Glomerular visceral epithelial cell (primary cell): ENCODE results near the gene ZNF70.

Source experiments
- DNase-seq: peaks from one replicate; pipeline ENCODE4 v3.0.0-alpha.2; 2016; ENCODE audit errors: extremely low spot score

The ZNF70 gene

GRCh38 chr22:23716811-23717801 lies 33.8 kb downstream of the ZNF70 start:
- peak; percentile 77 for DNase-seq

GRCh38 chr22:23715806-23716375 lies 35.0 kb downstream of the ZNF70 start:
- DNase-seq: no peak

GRCh38 chr22:23714596-23715578 lies 36.0 kb downstream of the ZNF70 start:
- DNase-seq: no peak

GRCh38 chr22:23713696-23714595 lies 37.0 kb downstream of the ZNF70 start:
- DNase-seq: no peak

GRCh38 chr22:23712256-23712655 lies 38.7 kb downstream of the ZNF70 start:
- DNase-seq: no peak

- DNase-seq: no peak
Measured at GRCh38 chr22:23709107-23709506, 41.8 kb downstream of the ZNF70 start.

GRCh38 chr22:23708270-23708669 lies 42.6 kb downstream of the ZNF70 start:
- no peak for DNase-seq

- no peak for DNase-seq
Measured at GRCh38 chr22:23705358-23705757, 45.6 kb downstream of the ZNF70 start.

GRCh38 chr22:23704829-23705228 lies 46.1 kb downstream of the ZNF70 start:
- DNase-seq: no peak

GRCh38 chr22:23704062-23704461 lies 46.9 kb downstream of the ZNF70 start:
- no peak for DNase-seq

- DNase-seq: no peak
Measured at GRCh38 chr22:23700706-23701105, 50.2 kb downstream of the ZNF70 start.

- no peak for DNase-seq
Measured at GRCh38 chr22:23698673-23699235, 52.2 kb downstream of the ZNF70 start.

- no peak for DNase-seq
Measured at GRCh38 chr22:23698094-23698493, 52.8 kb downstream of the ZNF70 start.

- no peak for DNase-seq
Measured at GRCh38 chr22:23697031-23697970, 53.6 kb downstream of the ZNF70 start.

GRCh38 chr22:23696326-23696851 lies 54.5 kb downstream of the ZNF70 start:
- no peak for DNase-seq

- no peak for DNase-seq
Measured at GRCh38 chr22:23695571-23696325, 55.2 kb downstream of the ZNF70 start.

- no peak for DNase-seq
Measured at GRCh38 chr22:23695141-23695540, 55.8 kb downstream of the ZNF70 start.

- no peak for DNase-seq
Measured at GRCh38 chr22:23693979-23694680, 56.8 kb downstream of the ZNF70 start.
